Parathyroid adenoma (tissue), 2 donors: ENCODE measurements around the gene BLOC1S5.

Experiments used
- H2AFZ ChIP-seq: fragments of 300-600 bp; sonication (generic); one replicate; pipeline ENCODE4 v1.7.0; 2017; ENCODE audit warnings: antibody characterized with exemption, mild to moderate bottlenecking
- H3K27ac ChIP-seq: fragments of 300-600 bp; sonication (generic); one replicate; pipeline ENCODE4 v1.7.0; 2017
- H3K27me3 ChIP-seq: fragments of 300-600 bp; sonication (generic); one replicate; pipeline ENCODE4 v1.7.0; 2017; ENCODE audit warnings: low read length; ENCODE audit not compliant: control insufficient read depth, insufficient read depth
- H3K36me3 ChIP-seq: fragments of 300-600 bp; sonication (generic); one replicate; pipeline ENCODE4 v1.7.0; 2017; ENCODE audit warnings: low read length; ENCODE audit not compliant: control insufficient read depth, insufficient read depth
- H3K4me1 ChIP-seq: fragments of 300-600 bp; sonication (generic); one replicate; pipeline ENCODE4 v1.7.0; 2017; ENCODE audit warnings: control low read depth
- H3K4me2 ChIP-seq: fragments of 300-600 bp; sonication (generic); one replicate; pipeline ENCODE4 v1.7.0; 2017; ENCODE audit warnings: low read length
- H3K4me3 ChIP-seq: fragments of 300-600 bp; sonication (generic); one replicate; pipeline ENCODE4 v1.7.0; 2017; ENCODE audit warnings: low read depth, low read length
- H3K79me2 ChIP-seq: fragments of 300-600 bp; sonication (generic); one replicate; pipeline ENCODE4 v1.7.0; 2017; ENCODE audit warnings: control low read depth
- H3K9ac ChIP-seq: fragments of 300-600 bp; sonication (generic); one replicate; pipeline ENCODE4 v1.7.0; 2017; ENCODE audit warnings: mild to moderate bottlenecking
- H3K9me3 ChIP-seq: fragments of 300-600 bp; sonication (generic); one replicate; pipeline ENCODE4 v1.7.0; 2017; ENCODE audit warnings: low read length; ENCODE audit not compliant: control insufficient read depth
- CTCF ChIP-seq: fragments of 300-600 bp; sonication (generic); IDR thresholded peaks from one replicate; pipeline ENCODE4 v1.7.0; 2017; ENCODE audit warnings: antibody characterized with exemption, mild to moderate bottlenecking
- donor health status: primary hyperparathyroidism.

The BLOC1S5 gene

DNA sequence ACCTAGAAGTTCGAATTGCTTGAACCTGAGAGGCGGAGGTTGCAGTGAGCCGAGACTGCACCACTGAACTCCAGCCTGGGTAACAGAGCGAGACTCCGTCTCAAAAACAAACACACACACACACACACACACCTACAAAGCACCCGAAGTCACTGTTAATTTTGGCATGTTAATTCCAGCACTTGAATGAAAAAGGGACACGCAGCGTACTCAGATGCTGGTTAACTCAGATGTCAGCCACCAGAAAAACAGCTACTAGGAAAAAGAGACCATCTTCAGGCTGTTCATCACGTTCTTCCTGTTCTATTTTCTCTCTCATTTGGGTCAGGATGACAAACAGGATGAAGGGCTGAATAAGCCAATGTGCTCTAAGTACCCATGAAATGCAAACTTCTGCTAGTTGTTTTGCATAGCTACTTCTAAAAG is 46.9 kb downstream of the BLOC1S5 start:
- no peak overlapping the region for H3K9ac ChIP-seq
- no peak overlapping the region for H2AFZ ChIP-seq
- H3K9me3 ChIP-seq: no peaks in the 10 kb centered on the region
- H3K4me2 ChIP-seq: peak overlapping the region; percentile 45
- no peaks in the 10 kb centered on the region for H3K79me2 ChIP-seq
- no peaks in the 10 kb centered on the region for H3K4me1 ChIP-seq
- H3K36me3 ChIP-seq: no peaks in the 10 kb centered on the region
- H3K4me3 ChIP-seq: no peak overlapping the region
- TF ChIP-seq CTCF: no peak
- H3K27ac ChIP-seq: no peak overlapping the region
- H3K27me3 ChIP-seq: no peaks in the 10 kb centered on the region

GRCh38 chr6:8014947-8015346 is 49.2 kb downstream of the BLOC1S5 start:
- H3K27ac ChIP-seq: no peak overlapping the region
- H3K36me3 ChIP-seq: no peaks in the 10 kb centered on the region
- no peak overlapping the region for H2AFZ ChIP-seq
- H3K4me1 ChIP-seq: no peaks in the 10 kb centered on the region
- H3K4me2 ChIP-seq: no peak overlapping the region
- H3K4me3 ChIP-seq: no peak overlapping the region
- no peaks in the 10 kb centered on the region for H3K79me2 ChIP-seq
- H3K27me3 ChIP-seq: no peaks in the 10 kb centered on the region
- no peak overlapping the region for H3K9ac ChIP-seq
- H3K9me3 ChIP-seq: no peaks in the 10 kb centered on the region
- TF ChIP-seq CTCF: no peak

DNA sequence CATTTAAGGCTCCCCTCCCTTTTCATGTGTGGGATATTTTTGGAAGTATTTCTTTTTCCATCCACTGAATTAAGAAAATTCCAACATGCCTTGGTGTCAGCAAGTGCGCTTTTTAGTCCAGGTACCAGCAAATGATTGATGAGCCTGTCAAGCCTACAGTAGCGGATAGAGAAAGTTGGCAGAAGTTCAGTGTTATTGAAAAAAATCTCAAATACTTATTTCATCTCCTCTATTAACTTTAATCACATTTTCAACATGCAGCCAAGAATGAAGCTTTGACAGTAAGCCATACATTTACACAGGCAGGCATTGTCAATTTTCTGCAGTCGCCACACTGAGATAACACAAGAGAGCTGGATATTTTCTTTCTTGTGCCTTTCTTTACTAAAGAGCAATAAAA is 50.4 kb downstream of the BLOC1S5 start:
- Histone ChIP-seq H3K4me2 (no peak overlapping the region), H3K9me3 (no peaks in the 10 kb centered on the region), H3K4me1 (no peaks in the 10 kb centered on the region), H2AFZ (no peak overlapping the region), H3K27me3 (no peaks in the 10 kb centered on the region), H3K4me3 (no peak overlapping the region), H3K9ac (no peak overlapping the region), H3K27ac (no peak overlapping the region), H3K79me2 (no peaks in the 10 kb centered on the region), H3K36me3 (no peaks in the 10 kb centered on the region)
- no peak for TF ChIP-seq CTCF

- no peak overlapping the region for H3K27ac ChIP-seq
- H3K79me2 ChIP-seq: no peaks in the 10 kb centered on the region
- peak; percentile 30 for TF ChIP-seq CTCF
- no peaks in the 10 kb centered on the region for H3K9me3 ChIP-seq
- H2AFZ ChIP-seq: no peak overlapping the region
- H3K27me3 ChIP-seq: no peaks in the 10 kb centered on the region
- no peak overlapping the region for H3K9ac ChIP-seq
- H3K4me1 ChIP-seq: no peaks in the 10 kb centered on the region
- H3K4me2 ChIP-seq: no peak overlapping the region
- no peaks in the 10 kb centered on the region for H3K36me3 ChIP-seq
- no peak overlapping the region for H3K4me3 ChIP-seq
These were observed 58.0 kb downstream of the BLOC1S5 start for GRCh38 chr6:8006208-8006607.

DNA sequence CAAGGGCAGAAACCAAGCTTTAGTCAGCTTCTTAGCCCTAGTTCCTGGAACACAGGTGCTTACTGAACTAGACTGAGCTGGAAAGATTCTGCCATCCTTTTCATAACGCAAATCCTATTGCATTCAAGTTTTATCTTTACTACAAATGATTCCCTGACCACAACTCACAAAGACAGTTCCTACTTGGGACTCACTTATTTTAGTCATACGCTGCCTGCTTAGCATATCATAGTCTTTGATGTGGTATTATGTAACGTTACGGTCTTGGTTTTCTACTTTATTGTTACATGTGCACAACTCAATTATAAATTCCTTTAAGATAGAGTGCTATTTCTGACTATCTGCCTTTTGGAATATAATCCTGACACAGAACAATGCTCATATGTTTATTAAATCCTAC is 59.1 kb downstream of the BLOC1S5 start:
- Histone ChIP-seq H3K27ac (no peak overlapping the region), H3K79me2 (no peaks in the 10 kb centered on the region), H3K9ac (no peak overlapping the region), H3K4me1 (no peaks in the 10 kb centered on the region), H3K4me2 (no peak overlapping the region), H2AFZ (no peak overlapping the region), H3K27me3 (no peaks in the 10 kb centered on the region), H3K9me3 (no peaks in the 10 kb centered on the region), H3K36me3 (no peaks in the 10 kb centered on the region), H3K4me3 (no peak overlapping the region)
- no peak for TF ChIP-seq CTCF
